H1 (cell line): ENCODE measurements around the gene LDLRAD4. TPM values are rescaled to one million over a fixed set of nuclear protein-coding genes. Genes with fewer than 3 reads are reported as not detected.

Experiments
- BRCA1 ChIP-seq: IDR thresholded peaks from 2 replicates; pipeline ENCODE4 v1.6.1; 2012; ENCODE audit warnings: low read depth, low read length, improper control_type of control experiment
- CREB1 ChIP-seq: IDR thresholded peaks from 2 replicates; pipeline ENCODE4 v1.6.1; 2012; ENCODE audit warnings: inconsistent platforms
- EGR1 ChIP-seq: IDR thresholded peaks from 2 replicates; pipeline ENCODE4 v1.6.1; 2011; ENCODE audit warnings: low read depth, low read length, borderline replicate concordance
- GABPA ChIP-seq: IDR thresholded peaks from 2 replicates; pipeline ENCODE4 v1.6.1; 2011; ENCODE audit warnings: mild to moderate bottlenecking, low read length, moderate library complexity, borderline replicate concordance; ENCODE audit not compliant: insufficient read depth
- HDAC6 ChIP-seq: IDR thresholded peaks from one replicate; pipeline ENCODE4 v1.7.1; 2012; ENCODE audit warnings: low read depth, mild to moderate bottlenecking, inconsistent platforms, low read length, moderate library complexity
- MAX ChIP-seq: IDR thresholded peaks from 2 replicates; pipeline ENCODE4 v1.6.1; 2012; ENCODE audit warnings: inconsistent platforms
- SRF ChIP-seq: IDR thresholded peaks from 2 replicates; pipeline ENCODE4 v1.6.1; 2011; ENCODE audit warnings: mild to moderate bottlenecking, low read depth, low read length, moderate library complexity
- polyA plus RNA-seq, 7 experiments: library from polyadenylated mRNA; depleted of rRNA in 3 of 7; stranded (reverse) in 5 of 7; unstranded in 2 of 7; fragments of >200 nt in 5 of 7; fragments of 200-250 nt in 2 of 7; gene quantifications; 1 replicate in 5 of 7; 2 replicates in 1 of 7; 4 replicates in 1 of 7; pipeline versions ENCODE4 v1.2.1 to v1.2.3, GENCODE V29; 2011 to 2013; ENCODE audit warnings: missing spikeins in 2 of 7, mixed read lengths in 2 of 7
- total RNA-seq: library from RNA; stranded (reverse); fragmentation: NEBNext Ultra II Directional; extraction: Animal tissue kit (Norgen Biotek cat#: 25700); gene quantifications from 2 replicates; pipeline ENCODE4 v1.2.1, GENCODE V29; 2021

The LDLRAD4 gene
- total and polyA plus RNA-seq, 2 of the 8 experiments (the other 6 are each of a cell fraction or from before 2014, with no cell fraction given), result 0.77 to 1.4 TPM

GRCh38 chr18:13558124-13558523, 339.6 kb downstream of the LDLRAD4 start (continued):
- TF ChIP-seq GABPA, result no peak
- peak; percentile 66; the same call in 1 of the 2 replicates for TF ChIP-seq MAX
- no peak for TF ChIP-seq SRF
- no peak for TF ChIP-seq BRCA1
- TF ChIP-seq CREB1, result no peak
- TF ChIP-seq HDAC6, result no peak
- no peak for TF ChIP-seq EGR1
